ELF-1 (cell line): ENCODE results near the gene CLTB.

ENCODE experiments used
- DNase-seq: peaks from one replicate; pipeline ENCODE4 v3.0.0-alpha.2; 2016; ENCODE audit warnings: low read depth, low spot score

CLTB gene

GRCh38 chr5:176401281-176402205 is 14.8 kb downstream of the CLTB start:
- DNase-seq: no peak

GRCh38 chr5:176400382-176401156 is 15.8 kb downstream of the CLTB start:
- peak; percentile 48 for DNase-seq

GRCh38 chr5:176397736-176398420 is 18.5 kb downstream of the CLTB start:
- no peak for DNase-seq

GRCh38 chr5:176396330-176396729 is 20.0 kb downstream of the CLTB start:
- peak; percentile 53 for DNase-seq

GRCh38 chr5:176394881-176395675 is 21.3 kb downstream of the CLTB start:
- DNase-seq: no peak

- no peak for DNase-seq
Observed at GRCh38 chr5:176394096-176394495, 22.2 kb downstream of the CLTB start.

GRCh38 chr5:176392526-176392925 is 23.8 kb downstream of the CLTB start:
- DNase-seq: no peak

- no peak for DNase-seq
Observed at GRCh38 chr5:176391999-176392398, 24.3 kb downstream of the CLTB start.

- no peak for DNase-seq
Observed at GRCh38 chr5:176391479-176391878, 24.9 kb downstream of the CLTB start.

- no peak for DNase-seq
Observed at GRCh38 chr5:176389135-176390123, 26.9 kb downstream of the CLTB start.

- DNase-seq: peak; percentile 98
Observed at GRCh38 chr5:176388444-176389134, 27.8 kb downstream of the CLTB start, which contains the start of the genes HIGD2A and NOP16. Gene HIGD2A, plus strand, starts transcription at chr5:176388751. Its CDS starts 69 bp downstream, at chr5:176388820. Gene NOP16, minus strand, starts transcription at chr5:176388598. Its CDS starts 59 bp downstream, at chr5:176388539.

GRCh38 chr5:176388003-176388443 is 28.3 kb downstream of the CLTB start:
- no peak for DNase-seq

GRCh38 chr5:176387384-176387925 is 28.9 kb downstream of the CLTB start:
- no peak for DNase-seq

- no peak for DNase-seq
Observed at GRCh38 chr5:176386491-176386890, 29.8 kb downstream of the CLTB start.

GRCh38 chr5:176384991-176385390 is 31.3 kb downstream of the CLTB start:
- DNase-seq: no peak

- DNase-seq: no peak
Observed at GRCh38 chr5:176384366-176384930, 31.9 kb downstream of the CLTB start.

- no peak for DNase-seq
Observed at GRCh38 chr5:176383961-176384360, 32.4 kb downstream of the CLTB start.

- DNase-seq: no peak
Observed at GRCh38 chr5:176383248-176383905, 33.0 kb downstream of the CLTB start.
